Memory B cell (primary cell): ENCODE measurements around the gene SUN1.

ENCODE experiments used
- ATAC-seq: fragments of 150-1000 bp; cut with Tn5 transposase; 2 replicates; pipeline ENCODE4 v1.10.0; 2021; ENCODE audit warnings: low read depth, mild to moderate bottlenecking, moderate library complexity
- DNase-seq, 2 donors: peaks; one replicate each; pipeline ENCODE4 v3.0.0; 2022; ENCODE audit warnings: low spot score in 2 of 2
- H3K27ac Mint-ChIP-seq: one replicate; pipeline ENCODE4 v1.8.0; 2022; ENCODE audit warnings: mild to moderate bottlenecking, moderate library complexity, mixed read lengths
- H3K27me3 Mint-ChIP-seq: one replicate; pipeline ENCODE4 v1.8.0; 2022; ENCODE audit warnings: mixed read lengths
- H3K36me3 Mint-ChIP-seq: one replicate; pipeline ENCODE4 v1.8.0; 2022; ENCODE audit warnings: mild to moderate bottlenecking, mixed read lengths
- H3K4me1 Mint-ChIP-seq: one replicate; pipeline ENCODE4 v1.8.0; 2022; ENCODE audit warnings: mixed read lengths
- H3K4me3 Mint-ChIP-seq: one replicate; pipeline ENCODE4 v1.8.0; 2022; ENCODE audit warnings: mild to moderate bottlenecking, moderate library complexity, mixed read lengths
- H3K9me3 Mint-ChIP-seq: one replicate; pipeline ENCODE4 v1.8.0; 2022; ENCODE audit warnings: mixed read lengths

The SUN1 gene

DNA sequence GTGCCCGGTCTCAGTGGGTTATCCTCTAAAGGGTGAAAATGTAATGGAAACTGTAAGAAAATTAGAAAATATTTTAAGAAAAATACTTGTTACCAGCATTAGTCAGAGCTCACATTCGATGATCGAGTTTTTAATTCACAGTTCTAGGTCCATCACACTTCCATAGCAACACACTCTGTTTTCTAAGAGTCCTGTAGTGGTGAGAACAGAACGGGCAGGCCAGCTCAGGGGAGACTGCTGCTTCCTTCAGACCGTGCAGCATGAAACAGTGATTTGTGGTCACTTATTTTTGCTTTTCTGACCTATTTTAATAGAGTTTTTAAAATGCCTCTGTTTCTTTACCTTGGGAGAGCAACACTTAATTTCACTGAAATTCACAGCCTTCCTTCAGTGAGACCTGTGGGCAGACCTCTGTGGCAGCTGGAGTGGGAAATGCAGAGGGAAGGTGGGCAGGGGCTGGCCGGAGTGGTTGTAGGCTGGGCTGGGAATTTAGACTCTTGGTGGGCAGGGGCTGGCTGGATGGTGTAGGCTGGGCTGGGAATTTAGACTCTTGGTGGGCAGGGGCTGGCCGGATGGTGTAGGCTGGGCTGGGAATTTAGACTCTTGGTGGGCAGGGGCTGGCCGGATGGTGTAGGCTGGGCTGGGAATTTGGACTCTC lies 1.5 kb downstream of the SUN1 start:
- Mint-ChIP-seq H3K4me3 (no peak overlapping the region), H3K27ac (peak overlapping the region; percentile 45), H3K36me3 (peaks cover 15% of the 10 kb centered on the region), H3K4me1 (peaks cover 33% of the 10 kb centered on the region), H3K9me3 (no peaks in the 10 kb centered on the region), H3K27me3 (no peaks in the 10 kb centered on the region)
- DNase-seq (no peak), ATAC-seq (no peak)

DNA sequence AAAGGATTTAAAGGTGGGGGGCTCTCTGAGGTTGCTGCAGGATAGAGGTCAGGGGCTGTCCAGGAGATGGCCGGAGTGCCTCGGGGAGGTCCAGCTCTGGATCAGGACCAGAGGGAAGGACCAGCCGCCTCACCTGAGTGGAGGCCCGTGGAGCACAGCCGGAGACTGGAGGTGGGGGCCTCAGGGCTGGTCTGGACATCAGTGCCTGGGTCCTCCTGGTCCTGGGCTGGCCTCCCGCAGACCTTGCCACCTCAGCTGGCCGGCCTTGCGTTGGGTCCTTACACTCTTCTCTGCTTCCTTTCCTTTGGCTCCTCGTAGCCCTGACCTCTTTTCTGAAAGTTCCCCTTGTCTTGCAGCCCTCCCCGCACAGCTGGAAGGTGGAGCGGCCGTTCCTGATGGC lies 2.0 kb downstream of the SUN1 start:
- H3K9me3 Mint-ChIP-seq: no peaks in the 10 kb centered on the region
- no peak overlapping the region for H3K4me3 Mint-ChIP-seq
- H3K36me3 Mint-ChIP-seq: peaks cover 18% of the 10 kb centered on the region
- DNase-seq (no peak), ATAC-seq (no peak)
- no peak overlapping the region for H3K27ac Mint-ChIP-seq
- H3K27me3 Mint-ChIP-seq: no peaks in the 10 kb centered on the region
- peaks cover 33% of the 10 kb centered on the region for H3K4me1 Mint-ChIP-seq

DNA sequence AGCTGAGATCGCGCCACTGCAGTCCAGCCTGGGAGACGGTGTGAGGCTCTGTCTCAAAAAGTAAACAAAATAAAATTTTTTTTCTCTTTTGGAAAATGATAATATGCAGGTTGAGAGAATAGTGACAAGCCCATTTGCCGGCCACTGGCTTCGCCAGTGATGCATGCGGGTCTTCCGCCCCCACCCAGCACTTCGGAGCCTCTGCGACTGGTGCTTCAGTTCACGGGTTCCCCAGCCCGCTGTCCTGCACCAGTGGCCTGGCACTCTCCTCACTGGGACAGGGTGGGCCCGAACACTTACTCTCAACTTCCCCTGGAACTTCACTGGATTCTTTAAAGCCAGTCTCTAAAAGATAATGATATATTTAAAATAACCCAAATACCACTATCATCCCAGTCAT lies 2.7 kb downstream of the SUN1 start:
- Mint-ChIP-seq H3K4me3 (no peak overlapping the region), H3K9me3 (no peaks in the 10 kb centered on the region), H3K27ac (peak overlapping the region; percentile 49), H3K27me3 (no peaks in the 10 kb centered on the region), H3K36me3 (peaks cover 22% of the 10 kb centered on the region), H3K4me1 (peaks cover 31% of the 10 kb centered on the region)
- ATAC-seq: no peak
- DNase-seq: no peak

DNA sequence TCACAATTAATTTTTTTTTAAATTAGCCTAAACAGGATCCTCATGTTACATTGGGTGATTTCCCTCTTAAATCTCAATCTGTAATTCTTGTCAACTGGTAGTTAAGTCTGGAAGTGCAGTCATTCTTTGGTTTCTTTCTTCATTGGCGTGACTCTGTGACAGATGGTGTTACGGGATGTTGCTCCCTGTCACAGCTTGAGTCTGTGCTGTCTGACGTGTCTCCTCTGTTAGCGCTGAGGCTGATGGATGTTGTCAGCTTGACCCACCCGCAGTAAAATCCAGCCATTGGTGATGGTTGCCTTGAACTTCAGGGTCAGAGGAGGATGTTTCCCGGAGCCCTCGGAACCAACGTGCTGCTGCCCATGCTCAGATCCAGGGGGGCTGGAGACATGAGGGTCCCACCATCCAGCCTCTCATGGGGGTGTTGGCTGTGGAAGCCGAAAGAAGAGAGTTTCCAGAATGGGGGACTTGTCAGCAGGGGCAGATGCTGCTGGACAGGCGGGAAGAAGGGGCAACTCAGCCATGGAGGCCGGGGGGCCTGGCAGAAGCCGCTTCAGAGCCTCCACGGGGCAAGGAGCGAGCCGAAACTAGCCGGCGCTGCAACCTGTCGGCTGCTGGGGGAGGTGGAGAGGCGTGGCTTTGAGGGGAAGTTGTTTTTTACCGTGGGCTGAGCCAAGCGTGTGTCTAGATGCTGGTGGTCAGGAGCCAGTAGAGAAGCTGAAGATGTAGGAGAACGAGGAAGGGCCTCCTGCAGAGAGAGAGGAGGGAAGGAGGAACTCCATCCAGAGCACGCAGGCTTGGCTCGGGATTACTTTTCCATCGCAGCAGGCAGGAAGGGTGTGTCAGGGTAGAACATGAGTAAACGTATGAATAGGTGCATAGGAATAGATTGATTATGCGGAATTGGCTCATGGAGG lies 3.5 kb downstream of the SUN1 start:
- Mint-ChIP-seq H3K4me3 (peak overlapping the region; percentile 40), H3K36me3 (peaks cover 24% of the 10 kb centered on the region), H3K27me3 (no peaks in the 10 kb centered on the region), H3K9me3 (no peaks in the 10 kb centered on the region), H3K4me1 (peaks cover 24% of the 10 kb centered on the region), H3K27ac (peak overlapping the region; percentile 49)
- ATAC-seq (peak; percentile 61), DNase-seq (peak in 1 of 2 donors; percentile 10)

DNA sequence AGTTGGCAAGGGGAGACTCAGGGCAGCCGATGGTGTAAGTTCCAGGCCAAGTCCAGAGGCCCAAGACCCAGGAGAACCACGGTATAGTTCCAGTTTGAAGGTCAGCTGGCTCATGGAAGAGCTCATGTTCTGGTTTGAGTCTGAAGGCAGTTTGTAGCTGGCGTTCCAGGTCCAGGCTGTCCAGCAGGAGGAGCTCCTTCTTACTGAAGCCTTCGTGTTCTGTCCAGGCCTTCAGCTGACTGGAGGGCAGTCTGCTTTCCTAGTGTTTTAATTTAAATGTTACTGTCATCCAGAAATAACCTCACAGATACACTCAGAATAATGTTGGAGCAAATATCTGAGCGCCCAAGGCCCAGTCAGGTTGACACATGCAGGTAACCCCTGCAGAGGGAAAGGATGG lies 4.2 kb downstream of the SUN1 start:
- no peaks in the 10 kb centered on the region for H3K9me3 Mint-ChIP-seq
- H3K36me3 Mint-ChIP-seq: peaks cover 24% of the 10 kb centered on the region
- ATAC-seq (no peak), DNase-seq (no peak)
- H3K27me3 Mint-ChIP-seq: no peaks in the 10 kb centered on the region
- peaks cover 21% of the 10 kb centered on the region for H3K4me1 Mint-ChIP-seq
- no peak overlapping the region for H3K4me3 Mint-ChIP-seq
- H3K27ac Mint-ChIP-seq: peak overlapping the region; percentile 49

DNA sequence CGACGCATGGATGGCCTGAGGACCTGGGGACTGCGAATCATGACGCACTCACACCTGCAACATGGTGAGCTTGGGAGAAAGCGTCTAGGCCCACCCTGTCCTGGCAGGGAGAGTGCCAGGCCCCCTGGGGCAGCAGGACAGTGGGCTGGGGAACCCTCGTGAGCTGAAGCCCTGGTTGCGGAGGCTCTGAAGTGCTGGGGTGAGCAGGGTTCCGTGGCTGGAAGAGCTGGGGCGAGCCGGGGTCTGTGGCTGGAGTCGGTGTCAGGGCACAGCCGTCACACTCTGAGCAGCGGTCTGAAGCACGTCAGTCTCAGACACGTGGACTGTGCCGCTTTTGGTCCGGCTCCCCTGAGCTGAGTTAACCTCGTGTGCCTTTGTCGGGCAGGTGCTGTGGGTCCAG lies 4.7 kb downstream of the SUN1 start:
- no peak for ATAC-seq
- no peak for DNase-seq
- no peaks in the 10 kb centered on the region for H3K9me3 Mint-ChIP-seq
- H3K27ac Mint-ChIP-seq: no peak overlapping the region
- no peaks in the 10 kb centered on the region for H3K27me3 Mint-ChIP-seq
- H3K4me1 Mint-ChIP-seq: peaks cover 21% of the 10 kb centered on the region
- H3K36me3 Mint-ChIP-seq: peaks cover 27% of the 10 kb centered on the region
- H3K4me3 Mint-ChIP-seq: no peak overlapping the region

DNA sequence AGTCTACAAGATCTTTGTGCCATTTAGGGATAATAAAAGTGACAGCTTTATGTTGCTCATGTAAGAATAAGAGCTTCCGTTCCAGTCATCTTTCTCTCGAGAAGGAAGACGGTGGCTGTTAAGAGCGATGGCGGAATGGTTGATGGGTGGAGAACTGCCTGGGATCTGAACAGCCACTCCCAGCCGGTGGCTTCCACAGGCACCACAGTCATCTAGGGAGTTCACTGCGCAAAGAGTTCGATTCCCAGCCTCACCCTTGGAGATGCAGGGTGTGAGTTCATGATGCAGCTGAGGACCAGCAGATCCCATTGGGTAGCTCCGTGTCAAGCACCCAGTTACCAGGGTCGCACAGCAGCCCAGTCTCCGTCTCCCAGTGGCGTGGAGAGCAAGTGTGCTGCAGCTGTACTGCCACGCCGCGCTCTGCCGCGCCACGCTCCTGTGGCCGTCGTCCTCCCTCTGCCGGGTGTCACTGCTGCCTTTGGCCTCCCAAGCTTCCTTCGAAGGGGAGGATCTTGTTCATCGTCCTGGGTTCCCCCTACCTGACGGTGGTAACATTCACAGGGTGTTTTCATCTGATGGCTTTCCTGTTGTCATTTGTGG lies 7.8 kb downstream of the SUN1 start:
- Mint-ChIP-seq H3K9me3 (no peaks in the 10 kb centered on the region), H3K27ac (no peak overlapping the region), H3K36me3 (peaks cover 29% of the 10 kb centered on the region), H3K27me3 (no peaks in the 10 kb centered on the region), H3K4me3 (no peak overlapping the region), H3K4me1 (peaks cover 12% of the 10 kb centered on the region)
- DNase-seq (no peak), ATAC-seq (no peak)

DNA sequence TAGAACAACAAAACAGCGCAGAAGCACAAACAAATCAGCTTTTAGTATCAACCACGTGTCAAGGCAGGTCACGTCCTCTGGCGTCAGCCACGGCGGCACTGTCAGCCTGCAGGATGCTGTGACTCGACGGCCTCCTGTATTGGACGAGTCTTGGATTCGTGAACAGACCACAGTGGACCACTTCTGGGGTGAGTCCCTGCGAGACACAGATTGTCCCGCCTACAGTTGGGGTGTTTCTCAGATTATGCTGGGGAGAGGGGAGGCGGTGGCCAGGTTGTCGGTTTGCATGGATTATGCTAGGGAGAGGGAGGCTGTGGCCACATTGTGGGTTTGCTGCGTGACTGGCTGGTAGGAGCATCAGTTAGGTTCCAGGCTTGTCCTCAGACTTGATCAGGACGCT lies 9.7 kb downstream of the SUN1 start:
- H3K4me1 Mint-ChIP-seq: no peaks in the 10 kb centered on the region
- peaks cover 21% of the 10 kb centered on the region for H3K36me3 Mint-ChIP-seq
- no peak for ATAC-seq
- H3K4me3 Mint-ChIP-seq: no peak overlapping the region
- no peaks in the 10 kb centered on the region for H3K27me3 Mint-ChIP-seq
- no peak overlapping the region for H3K27ac Mint-ChIP-seq
- no peak for DNase-seq
- H3K9me3 Mint-ChIP-seq: no peaks in the 10 kb centered on the region

DNA sequence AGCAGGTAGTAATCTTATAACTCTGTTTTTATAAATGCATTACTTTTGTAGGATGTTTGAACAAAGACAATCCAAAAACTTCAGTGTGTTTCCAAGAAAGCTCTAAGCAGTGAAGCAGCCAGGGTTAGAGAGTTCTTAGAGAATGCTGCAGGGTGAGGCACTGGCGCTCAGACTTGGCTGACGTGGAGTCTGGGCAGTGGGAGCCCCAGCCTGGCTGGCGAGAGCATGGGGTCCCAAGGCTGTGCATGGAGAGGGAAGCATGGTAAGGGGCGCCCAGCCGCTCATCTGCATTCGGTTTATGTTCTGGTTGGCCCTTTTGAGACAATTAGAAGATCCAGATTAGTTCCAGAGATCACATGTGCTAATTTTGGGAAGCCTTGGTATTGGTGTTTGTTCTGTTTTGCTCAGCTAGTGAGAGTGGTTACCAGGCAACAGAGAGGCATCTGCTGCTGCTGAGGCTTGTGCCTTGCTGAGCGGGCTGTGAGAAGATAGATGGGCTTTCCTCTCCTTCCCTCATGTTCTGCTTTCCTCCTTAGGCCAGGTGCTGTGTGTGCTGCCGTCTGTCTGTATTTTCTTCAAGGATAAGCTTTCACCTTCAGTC lies 10.3 kb downstream of the SUN1 start:
- Mint-ChIP-seq H3K4me1 (no peaks in the 10 kb centered on the region), H3K9me3 (no peaks in the 10 kb centered on the region), H3K36me3 (peaks cover 21% of the 10 kb centered on the region), H3K27ac (no peak overlapping the region), H3K4me3 (no peak overlapping the region), H3K27me3 (no peaks in the 10 kb centered on the region)
- no peak for ATAC-seq
- no peak for DNase-seq

DNA sequence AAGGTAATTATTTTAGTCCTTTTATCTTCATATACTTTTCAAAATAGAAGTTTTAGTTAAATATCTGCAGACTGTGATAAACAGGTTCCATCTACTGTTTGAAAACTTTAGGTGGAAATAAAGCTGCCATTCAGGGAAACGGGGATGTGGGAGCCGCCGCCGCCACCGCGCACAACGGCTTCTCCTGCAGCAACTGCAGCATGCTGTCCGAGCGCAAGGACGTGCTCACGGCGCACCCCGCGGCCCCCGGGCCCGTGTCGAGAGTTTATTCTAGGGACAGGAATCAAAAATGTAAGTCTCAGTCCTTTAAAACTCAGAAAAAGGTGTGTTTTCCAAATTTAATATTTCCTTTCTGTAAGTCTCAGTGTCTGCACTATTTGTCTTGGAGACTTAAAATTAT lies 11.0 kb downstream of the SUN1 start:
- Mint-ChIP-seq H3K27ac (no peak overlapping the region), H3K36me3 (peaks cover 21% of the 10 kb centered on the region), H3K4me3 (no peak overlapping the region), H3K9me3 (no peaks in the 10 kb centered on the region), H3K4me1 (no peaks in the 10 kb centered on the region), H3K27me3 (no peaks in the 10 kb centered on the region)
- no peak for DNase-seq
- ATAC-seq: no peak

DNA sequence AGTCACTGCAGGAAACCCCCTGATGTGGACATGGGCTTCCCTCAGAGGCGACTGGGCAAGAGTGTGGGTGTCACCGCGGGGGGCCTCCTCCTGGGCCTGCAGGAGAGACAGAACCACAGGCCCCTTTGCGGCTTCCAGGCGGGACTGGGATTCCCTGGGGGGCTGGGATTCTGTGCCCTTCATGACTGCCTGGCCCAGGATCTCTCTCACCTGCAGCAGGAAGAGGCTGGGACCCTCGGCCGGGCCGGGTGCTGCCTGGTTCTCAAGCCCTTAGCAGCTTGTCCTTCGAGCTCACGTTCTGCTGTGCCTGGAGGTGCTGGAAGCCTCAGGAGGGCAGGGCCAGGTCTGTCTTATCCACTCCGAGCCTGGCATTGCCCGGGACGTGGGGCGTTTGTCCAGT lies 11.8 kb downstream of the SUN1 start:
- H3K9me3 Mint-ChIP-seq: no peaks in the 10 kb centered on the region
- DNase-seq: no peak
- H3K36me3 Mint-ChIP-seq: peaks cover 20% of the 10 kb centered on the region
- H3K27me3 Mint-ChIP-seq: no peaks in the 10 kb centered on the region
- ATAC-seq: no peak
- no peak overlapping the region for H3K27ac Mint-ChIP-seq
- no peaks in the 10 kb centered on the region for H3K4me1 Mint-ChIP-seq
- H3K4me3 Mint-ChIP-seq: no peak overlapping the region

DNA sequence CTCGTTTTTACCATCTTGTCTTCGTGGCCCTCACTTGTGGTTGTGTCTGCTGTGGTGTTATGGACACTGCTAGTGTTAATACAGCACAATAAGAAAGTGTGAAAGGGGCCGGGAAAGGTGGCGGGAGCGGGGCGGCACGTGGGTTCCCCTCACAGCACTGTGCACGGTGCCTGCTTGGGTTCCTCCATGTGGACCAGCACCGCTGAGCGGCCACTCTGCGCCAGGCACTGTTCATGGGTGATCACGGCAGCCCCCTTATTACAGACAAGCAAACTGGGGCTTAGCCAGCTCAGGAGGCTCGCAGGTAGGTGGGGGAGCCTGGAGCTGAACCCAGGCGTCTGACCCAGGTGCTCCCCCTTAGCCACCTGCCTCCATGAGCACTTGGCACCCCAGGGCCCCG lies 12.2 kb downstream of the SUN1 start:
- Mint-ChIP-seq H3K9me3 (no peaks in the 10 kb centered on the region), H3K4me3 (no peak overlapping the region), H3K4me1 (no peaks in the 10 kb centered on the region), H3K27ac (no peak overlapping the region), H3K36me3 (peaks cover 22% of the 10 kb centered on the region), H3K27me3 (no peaks in the 10 kb centered on the region)
- DNase-seq: no peak
- no peak for ATAC-seq

DNA sequence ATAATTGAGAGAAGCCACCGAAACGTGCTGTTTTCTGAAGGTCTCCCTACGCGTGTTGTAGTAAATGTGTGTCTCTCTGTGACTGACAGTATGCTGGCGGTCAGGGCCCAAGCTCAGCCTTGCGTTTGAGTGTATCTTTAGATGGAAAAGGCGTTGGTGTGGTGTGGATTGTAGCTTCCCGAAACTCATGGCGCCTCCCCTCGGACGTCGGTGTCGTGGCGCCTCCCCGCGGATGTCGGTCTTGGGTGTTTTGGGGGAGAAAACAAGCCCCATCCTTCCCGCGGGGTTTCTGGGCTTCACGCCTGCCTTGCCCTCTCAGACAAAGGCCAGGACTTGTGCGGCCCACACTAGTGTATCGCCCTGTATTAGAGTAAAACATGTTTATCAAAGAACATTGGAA lies 12.8 kb downstream of the SUN1 start:
- no peak for DNase-seq
- Mint-ChIP-seq H3K27me3 (no peaks in the 10 kb centered on the region), H3K4me3 (no peak overlapping the region), H3K9me3 (no peaks in the 10 kb centered on the region), H3K27ac (no peak overlapping the region), H3K36me3 (peaks cover 20% of the 10 kb centered on the region), H3K4me1 (no peaks in the 10 kb centered on the region)
- no peak for ATAC-seq

DNA sequence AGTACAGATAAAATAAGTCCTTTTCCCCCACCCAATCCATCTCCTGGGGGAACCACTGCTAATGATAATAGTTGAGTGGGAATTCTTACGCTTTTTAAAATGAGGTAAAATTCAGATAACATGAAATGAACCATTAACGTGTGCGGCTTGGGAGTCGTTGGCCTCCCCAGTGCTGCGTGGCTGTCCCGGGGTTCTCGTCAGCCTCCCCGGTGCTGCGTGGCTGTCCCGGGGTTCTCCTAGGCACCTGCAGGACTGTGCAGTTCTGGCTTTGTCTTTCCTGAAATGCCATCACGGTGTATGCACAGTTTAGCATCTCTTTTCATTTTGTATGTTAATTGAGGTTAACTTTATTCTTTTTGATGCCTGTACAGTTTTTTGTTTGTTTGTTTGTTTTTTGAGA lies 13.5 kb downstream of the SUN1 start:
- Mint-ChIP-seq H3K27me3 (no peaks in the 10 kb centered on the region), H3K4me3 (no peak overlapping the region), H3K36me3 (peaks cover 18% of the 10 kb centered on the region), H3K27ac (no peak overlapping the region), H3K4me1 (no peaks in the 10 kb centered on the region), H3K9me3 (no peaks in the 10 kb centered on the region)
- no peak for ATAC-seq
- DNase-seq: no peak
